Measurements from ENCODE around the gene FILIP1L. TPM values are rescaled to one million over a fixed set of nuclear protein-coding genes. Genes with fewer than 3 reads are reported as not detected.

FILIP1L gene
- total and polyA plus RNA-seq, 2 of the 13 experiments (the other 11 are each of a cell fraction or from before 2014, with no cell fraction given): 8.1 to 187 TPM

- TF ChIP-seq ZNF724P (CRISPR knock-in tag; IDR thresholded peaks at IDR 0.05; ENCODE audit: borderline replicate concordance) (no peak), CTCF (CRISPR knock-in tag; IDR thresholded peaks at IDR 0.05) (no peak), ZNF253 (CRISPR knock-in tag; IDR thresholded peaks at IDR 0.05; ENCODE audit: borderline replicate concordance) (no peak), TAF15 (IDR thresholded peaks at IDR 0.05; ENCODE audit: low read depth, low read length, poor library complexity, severe bottlenecking) (no peak), FOXA3 (CRISPR knock-in tag; IDR thresholded peaks at IDR 0.05) (peak; percentile 92), BRCA1 (CRISPR knock-in tag; IDR thresholded peaks at IDR 0.05) (no peak), NR2F1 (CRISPR knock-in tag; IDR thresholded peaks at IDR 0.05) (no peak), SOX6 (IDR thresholded peaks at IDR 0.05) (no peak), SOX6 (CRISPR knock-in tag; IDR thresholded peaks at IDR 0.05) (peak; percentile 87), SMYD3 (CRISPR knock-in tag; IDR thresholded peaks at IDR 0.05) (no peak), BORCS8-MEF2B (CRISPR knock-in tag; IDR thresholded peaks at IDR 0.05) (no peak), ZNF451 (CRISPR knock-in tag; IDR thresholded peaks at IDR 0.05) (no peak), ZSCAN25 (CRISPR knock-in tag; IDR thresholded peaks at IDR 0.05) (no peak), CBX2 (IDR thresholded peaks at IDR 0.05; ENCODE audit: low read depth, low read length) (no peak), CBX2 (CRISPR knock-in tag; IDR thresholded peaks at IDR 0.05; ENCODE audit: low read depth) (no peak), SRY (CRISPR knock-in tag; IDR thresholded peaks at IDR 0.05) (no peak), CENPBD1 (CRISPR knock-in tag; IDR thresholded peaks at IDR 0.05; ENCODE audit: borderline replicate concordance, low read depth) (no peak), ZC3H13 (CRISPR knock-in tag; IDR thresholded peaks at IDR 0.05) (no peak), HDAC2 (CRISPR knock-in tag; IDR thresholded peaks at IDR 0.05) (peak; percentile 48), ZNF318 (CRISPR knock-in tag; IDR thresholded peaks at IDR 0.05) (no peak), ZNF136 (CRISPR knock-in tag; IDR thresholded peaks at IDR 0.05; ENCODE audit: low read depth) (no peak), TBX2 (CRISPR knock-in tag; IDR thresholded peaks at IDR 0.05; ENCODE audit: borderline replicate concordance) (peak; percentile 91)
These were observed 50.3 kb downstream of the FILIP1L start (continued) for GRCh38 chr3:100063929-100064461.

Measured in HepG2 (cell line).